Nephron (organoid): ENCODE data around the gene NCOA6.

ENCODE experiments used
- H3K27ac Mint-ChIP-seq, 3 experiments: 2 replicates each; pipeline ENCODE4 v1.8.0; 2020; ENCODE audit warnings: mixed read lengths in 3 of 3, mild to moderate bottlenecking in 2 of 3, moderate library complexity in 1 of 3
- H3K27me3 Mint-ChIP-seq: 2 replicates; pipeline ENCODE4 v1.8.0; 2021; ENCODE audit warnings: low read depth, mild to moderate bottlenecking, moderate library complexity, mixed read lengths
- H3K36me3 Mint-ChIP-seq: 2 replicates; pipeline ENCODE4 v1.8.0; 2020; ENCODE audit warnings: low read depth, mixed read lengths
- H3K4me1 Mint-ChIP-seq: 2 replicates; pipeline ENCODE4 v1.8.0; 2020; ENCODE audit warnings: mixed read lengths
- H3K4me3 Mint-ChIP-seq, 3 experiments: 2 replicates each; pipeline ENCODE4 v1.8.0; 2020; ENCODE audit warnings: mild to moderate bottlenecking in 3 of 3, mixed read lengths in 3 of 3, moderate library complexity in 2 of 3
- H3K9me3 Mint-ChIP-seq: 2 replicates; pipeline ENCODE4 v1.8.0; 2020; ENCODE audit warnings: mixed read lengths
- CTCF ChIP-seq, 3 experiments: fragments of 200-600 bp; sonication (generic); IDR thresholded peaks; one replicate each; pipeline ENCODE4 v1.5.0; 2021; ENCODE audit warnings: antibody characterized with exemption in 3 of 3; ENCODE audit not compliant: unreplicated experiment in 3 of 3

Gene NCOA6

GRCh38 chr20:34843421-34843820 lies 18.0 kb upstream of the NCOA6 start:
- H3K4me1 Mint-ChIP-seq: no peaks in the 10 kb centered on the region
- H3K27ac Mint-ChIP-seq: no peak overlapping the region
- H3K36me3 Mint-ChIP-seq: peaks cover 14% of the 10 kb centered on the region
- TF ChIP-seq CTCF (IDR thresholded peaks at IDR 0.05; ENCODE audit: unreplicated experiment in 3 of 3): no peak
- H3K9me3 Mint-ChIP-seq: no peaks in the 10 kb centered on the region
- no peak overlapping the region for H3K4me3 Mint-ChIP-seq
- no peaks in the 10 kb centered on the region for H3K27me3 Mint-ChIP-seq

- peaks cover 7% of the 10 kb centered on the region for H3K36me3 Mint-ChIP-seq
- no peaks in the 10 kb centered on the region for H3K4me1 Mint-ChIP-seq
- no peaks in the 10 kb centered on the region for H3K9me3 Mint-ChIP-seq
- H3K27me3 Mint-ChIP-seq: no peaks in the 10 kb centered on the region
- TF ChIP-seq CTCF (IDR thresholded peaks at IDR 0.05; ENCODE audit: unreplicated experiment in 3 of 3): no peak
- no peak overlapping the region for H3K27ac Mint-ChIP-seq
- no peak overlapping the region for H3K4me3 Mint-ChIP-seq
These were observed 16.7 kb upstream of the NCOA6 start for GRCh38 chr20:34842143-34842542.

GRCh38 chr20:34834459-34834893 lies 9.0 kb upstream of the NCOA6 start:
- no peaks in the 10 kb centered on the region for H3K9me3 Mint-ChIP-seq
- H3K4me1 Mint-ChIP-seq: no peaks in the 10 kb centered on the region
- no peak overlapping the region for H3K27ac Mint-ChIP-seq
- peak; percentile 31 to 38 (median 32) for TF ChIP-seq CTCF (IDR thresholded peaks at IDR 0.05; ENCODE audit: unreplicated experiment in 3 of 3)
- peaks cover 10% of the 10 kb centered on the region for H3K27me3 Mint-ChIP-seq
- H3K4me3 Mint-ChIP-seq: no peak overlapping the region
- no peaks in the 10 kb centered on the region for H3K36me3 Mint-ChIP-seq

GRCh38 chr20:34831936-34832335 lies 6.5 kb upstream of the NCOA6 start:
- Mint-ChIP-seq H3K27ac (no peak overlapping the region), H3K4me3 (no peak overlapping the region), H3K36me3 (no peaks in the 10 kb centered on the region), H3K9me3 (no peaks in the 10 kb centered on the region), H3K27me3 (peaks cover 10% of the 10 kb centered on the region), H3K4me1 (no peaks in the 10 kb centered on the region)
- TF ChIP-seq CTCF (IDR thresholded peaks at IDR 0.05; ENCODE audit: unreplicated experiment in 3 of 3): no peak

DNA sequence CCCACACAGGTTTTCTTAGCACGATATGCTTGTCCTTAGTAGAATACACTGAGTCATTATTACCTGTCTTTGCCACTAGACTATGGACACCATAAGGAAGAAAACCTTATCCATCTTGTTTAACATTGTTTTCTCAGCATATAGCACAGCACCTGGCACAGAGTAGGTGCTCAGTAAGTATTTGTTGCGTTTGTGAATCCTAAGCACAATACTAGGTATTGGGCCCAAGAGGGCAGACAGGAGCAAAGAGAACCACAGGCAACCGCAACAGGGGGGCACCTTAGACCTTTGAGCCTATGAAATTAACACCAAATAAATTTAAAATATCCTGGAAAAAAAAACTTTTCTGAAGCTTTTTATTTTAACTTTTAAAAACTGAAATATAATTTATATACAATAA lies 3.7 kb upstream of the NCOA6 start:
- Mint-ChIP-seq H3K27ac (no peak overlapping the region), H3K27me3 (peaks cover 6% of the 10 kb centered on the region), H3K9me3 (no peaks in the 10 kb centered on the region), H3K36me3 (peaks cover 3% of the 10 kb centered on the region), H3K4me1 (peaks cover 8% of the 10 kb centered on the region), H3K4me3 (peak overlapping the region; percentile 11 to 58 (median 12))
- no peak for TF ChIP-seq CTCF (IDR thresholded peaks at IDR 0.05; ENCODE audit: unreplicated experiment in 3 of 3)

DNA sequence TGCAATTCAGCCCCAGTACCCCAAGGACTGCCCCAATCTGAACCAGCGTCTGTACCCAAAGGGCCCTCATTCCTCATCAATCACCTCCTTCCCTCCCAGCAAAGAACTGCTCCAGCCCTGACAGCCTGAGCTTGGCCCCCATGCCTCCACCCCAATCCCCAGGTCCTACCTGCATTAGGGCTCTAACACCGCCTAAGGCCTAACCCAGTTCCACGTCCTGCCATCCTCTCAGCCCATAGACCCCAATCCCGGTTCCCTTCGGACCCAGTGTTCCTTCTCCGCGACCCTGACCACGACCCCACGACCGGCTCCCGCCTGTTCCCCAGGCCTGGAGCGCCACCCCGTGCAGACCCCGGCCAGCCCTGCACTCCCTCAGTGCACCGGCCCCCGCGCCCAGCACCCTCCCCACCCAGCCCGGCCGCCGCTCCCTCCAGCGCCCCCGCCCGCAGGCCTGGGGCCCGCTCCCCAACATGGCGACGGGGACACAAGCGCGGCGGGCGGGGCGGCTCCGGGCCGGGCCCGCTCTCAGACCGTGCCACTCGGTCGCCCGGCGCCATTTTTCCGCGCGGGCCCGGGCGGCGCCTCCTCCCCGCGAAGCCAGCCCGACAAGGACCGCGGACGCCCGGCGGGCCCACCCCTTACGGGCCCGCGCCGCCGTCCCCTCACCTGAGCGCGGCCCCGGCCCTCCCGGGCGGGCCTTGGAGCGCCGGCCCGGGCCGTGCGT lies 483 bp downstream of the NCOA6 start:
- Mint-ChIP-seq H3K36me3 (peaks cover 12% of the 10 kb centered on the region), H3K4me1 (peaks cover 29% of the 10 kb centered on the region), H3K27ac (peak overlapping the region; percentile 96 to 98 (median 98)), H3K4me3 (peak overlapping the region; percentile 98 to 100 (median 99)), H3K27me3 (no peaks in the 10 kb centered on the region), H3K9me3 (no peaks in the 10 kb centered on the region)
- no peak for TF ChIP-seq CTCF (IDR thresholded peaks at IDR 0.05; ENCODE audit: unreplicated experiment in 3 of 3)
